Ovary (tissue), 9 donors: Measurements from ENCODE around the gene CACNA1A. TPM values are rescaled to one million over a fixed set of nuclear protein-coding genes. Genes with fewer than 3 reads are reported as not detected.

Source experiments
- DNase-seq, 5 donors: peaks; one replicate each; pipeline ENCODE4 v3.0.0-alpha.2; 2019 to 2020
- H3K27ac ChIP-seq, 2 donors: fragments of 200-600 bp; one replicate each; pipeline versions ENCODE4 v1.5.1 to v1.8.0; 2019 to 2022
- H3K27me3 ChIP-seq: fragments of 200-600 bp; one replicate; pipeline ENCODE4 v1.8.0; 2022
- H3K36me3 ChIP-seq: fragments of 200-600 bp; sonication (generic); one replicate; pipeline ENCODE4 v1.5.1; 2019
- H3K4me1 ChIP-seq: one replicate; pipeline ENCODE4 v1.8.1; 2013; ENCODE audit warnings: mild to moderate bottlenecking, moderate library complexity; ENCODE audit not compliant: insufficient read depth
- H3K4me3 ChIP-seq: fragments of 200-600 bp; sonication (generic); one replicate; pipeline ENCODE4 v1.5.1; 2017
- H3K9me3 ChIP-seq, 2 donors: fragments of 200-600 bp in 1 of 2; sonication (generic) in 1 of 2; one replicate each; pipeline versions ENCODE4 v1.5.1 to v1.8.1; 2013 to 2019; ENCODE audit warnings: mild to moderate bottlenecking in 1 of 2, moderate library complexity in 1 of 2
- EP300 ChIP-seq: sonication (generic); formaldehyde crosslinking; IDR thresholded peaks from one replicate; pipeline ENCODE4 v1.6.1; 2017; ENCODE audit warnings: antibody characterized with exemption
- POLR2A ChIP-seq: fragments of 450-650 bp; IDR thresholded peaks from one replicate; pipeline ENCODE4 v1.6.1; 2017; ENCODE audit warnings: antibody characterized with exemption, mild to moderate bottlenecking, moderate library complexity
- WGBS, 3 donors: extraction: QIAGEN DNeasy Blood & Tissue Kit in 1 of 3; methylation state at CpG; one replicate each; pipeline versions ENCODE4 v1.1.5 to v1.1.7; 2013 to 2017; 5-methylcytosine and 5-hydroxymethylcytosine counted together
- intact Hi-C, 4 donors: fragments of 100-400 bp; cut with DNase I; formaldehyde crosslinking; loops; one replicate each; pipeline versions ENCODE4 v1.11.0 to v1.15.1; 2022 to 2023
- polyA plus RNA-seq, 2 donors: library from polyadenylated mRNA; stranded (reverse); fragments of 200-250 nt in 1 of 2; fragments of 350-450 nt in 1 of 2; fragmentation: Illumina TruSeq in 1 of 2; extraction: RNeasy Lipid Tissue Mini Kit (QIAGEN cat#74804) in 1 of 2; gene quantifications; one replicate each; pipeline ENCODE4 v1.2.3, GENCODE V29; 2013 to 2014
- total RNA-seq, 7 donors: library from RNA; depleted of rRNA in 2 of 7; stranded (reverse); fragments of >200 nt in 2 of 7; fragmentation: NEBNext Ultra II Directional in 3 of 7; extraction: Animal tissue kit (Norgen Biotek cat#: 25700) in 3 of 7; gene quantifications; one replicate each; pipeline versions ENCODE4 v1.1.0 to v1.2.4, GENCODE V29; 2016 to 2023
- TF ChIP-seq, protein P1 (sequence below), 3 donors: fragments of 450-650 bp in 2 of 3; fragments of 200-600 bp in 1 of 3; IDR thresholded peaks; one replicate each; pipeline versions ENCODE4 v1.5.1 to v1.8.0; 2016 to 2022; ENCODE audit warnings: antibody characterized with exemption in 3 of 3, mild to moderate bottlenecking in 1 of 3
- donor health status: DM: no; HTN: no; CAD: no; lungs with moderate emphysema.
- donor health status: DM: no; HTN: no; CAD: no.
- donor health status: Bipolar disorder and iron deficiency.
- donor health status: DM: yes; HTN: yes; CAD: no.
- donor health status: DM: no; HTN: no; CAD: no.
- donor health status: DM: yes; HTN: yes; CAD: no.

CACNA1A gene
- total and polyA plus RNA-seq, 9 donors, result 0.60 to 3.3 (median 1.6) TPM

GRCh38 chr19:13476071-13476470, 30.2 kb downstream of the CACNA1A start:
- no peaks in the 10 kb centered on the region for H3K27me3 ChIP-seq
- no peak overlapping the region for H3K27ac ChIP-seq
- peaks cover 0 to 3% of the 10 kb centered on the region in 2 donors for H3K9me3 ChIP-seq
- intact Hi-C loops, result no loop called here
- DNase-seq, result no peak
- no peaks in the 10 kb centered on the region for H3K36me3 ChIP-seq
- WGBS, 3 donors, result 61 to 77% (median 63%) methylated on average over 1 of the region's 1 CpG
- TF ChIP-seq EP300, result no peak
- TF ChIP-seq, protein P1, sequence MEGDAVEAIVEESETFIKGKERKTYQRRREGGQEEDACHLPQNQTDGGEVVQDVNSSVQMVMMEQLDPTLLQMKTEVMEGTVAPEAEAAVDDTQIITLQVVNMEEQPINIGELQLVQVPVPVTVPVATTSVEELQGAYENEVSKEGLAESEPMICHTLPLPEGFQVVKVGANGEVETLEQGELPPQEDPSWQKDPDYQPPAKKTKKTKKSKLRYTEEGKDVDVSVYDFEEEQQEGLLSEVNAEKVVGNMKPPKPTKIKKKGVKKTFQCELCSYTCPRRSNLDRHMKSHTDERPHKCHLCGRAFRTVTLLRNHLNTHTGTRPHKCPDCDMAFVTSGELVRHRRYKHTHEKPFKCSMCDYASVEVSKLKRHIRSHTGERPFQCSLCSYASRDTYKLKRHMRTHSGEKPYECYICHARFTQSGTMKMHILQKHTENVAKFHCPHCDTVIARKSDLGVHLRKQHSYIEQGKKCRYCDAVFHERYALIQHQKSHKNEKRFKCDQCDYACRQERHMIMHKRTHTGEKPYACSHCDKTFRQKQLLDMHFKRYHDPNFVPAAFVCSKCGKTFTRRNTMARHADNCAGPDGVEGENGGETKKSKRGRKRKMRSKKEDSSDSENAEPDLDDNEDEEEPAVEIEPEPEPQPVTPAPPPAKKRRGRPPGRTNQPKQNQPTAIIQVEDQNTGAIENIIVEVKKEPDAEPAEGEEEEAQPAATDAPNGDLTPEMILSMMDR (IDR thresholded peaks at IDR 0.05), result no peak
- no peak for TF ChIP-seq POLR2A
- H3K4me3 ChIP-seq, result no peak overlapping the region
- H3K4me1 ChIP-seq, result no peaks in the 10 kb centered on the region

DNA sequence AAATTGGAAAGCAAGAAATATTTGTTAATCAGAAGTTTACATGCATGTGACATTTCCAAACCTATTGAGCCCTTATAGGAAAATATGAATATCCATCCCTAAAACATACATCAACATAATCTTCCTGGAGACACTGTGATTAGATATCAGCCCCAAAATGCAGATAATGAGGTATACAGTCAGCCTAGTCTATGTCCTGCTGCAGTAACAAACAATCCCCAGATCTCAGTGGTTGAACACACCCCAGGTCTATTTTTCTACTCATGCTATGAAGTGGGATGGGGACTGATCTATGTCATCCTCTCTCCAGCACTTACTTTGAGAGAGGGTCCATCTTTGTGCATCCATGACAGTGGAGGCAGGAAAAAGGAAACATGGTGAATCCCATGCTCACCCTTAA, 31.2 kb downstream of the CACNA1A start:
- DNase-seq, result no peak
- TF ChIP-seq, protein P1 (IDR thresholded peaks at IDR 0.05), result no peak
- no peak for TF ChIP-seq POLR2A
- no peak for TF ChIP-seq EP300
- Histone ChIP-seq H3K27ac (no peak overlapping the region), H3K36me3 (no peaks in the 10 kb centered on the region), H3K4me1 (no peaks in the 10 kb centered on the region), H3K27me3 (no peaks in the 10 kb centered on the region), H3K9me3 (peaks cover 0 to 3% of the 10 kb centered on the region in 2 donors), H3K4me3 (no peak overlapping the region)
- intact Hi-C loops, result no loop called here

DNA sequence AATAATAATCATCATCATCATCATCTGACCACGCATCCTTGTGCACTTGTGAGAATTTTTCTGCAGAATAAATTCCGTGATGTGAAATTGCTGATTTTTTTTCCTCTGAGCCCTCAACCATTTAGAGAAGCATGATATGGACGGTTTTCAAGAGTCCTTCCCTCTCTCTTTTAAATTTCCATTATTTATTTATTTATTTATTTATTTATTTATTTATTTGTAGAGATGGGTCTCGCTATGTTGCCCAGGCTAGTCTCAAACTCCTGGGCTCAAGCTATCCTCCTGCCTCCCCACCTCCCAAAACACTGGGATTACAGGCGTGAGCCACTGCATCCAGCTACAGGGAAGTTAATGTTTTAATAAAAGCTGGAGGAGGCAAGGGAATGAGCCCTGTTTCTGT, 39.6 kb downstream of the CACNA1A start:
- H3K27me3 ChIP-seq, result no peaks in the 10 kb centered on the region

GRCh38 chr19:13463296-13463695, 43.0 kb downstream of the CACNA1A start:
- Histone ChIP-seq H3K4me1 (no peaks in the 10 kb centered on the region), H3K27me3 (no peaks in the 10 kb centered on the region), H3K27ac (no peak overlapping the region), H3K4me3 (no peak overlapping the region), H3K9me3 (no peaks in the 10 kb centered on the region), H3K36me3 (no peaks in the 10 kb centered on the region)
- 9 to 17% (median 14%) methylated on average over 6 of the region's 6 CpGs for WGBS, 3 donors
- TF ChIP-seq POLR2A, result no peak
- no peak for TF ChIP-seq EP300
- TF ChIP-seq, protein P1 (IDR thresholded peaks at IDR 0.05), result no peak
- intact Hi-C loops, result no loop called here
- DNase-seq, result no peak

More for the DNA sequence above, 39.6 kb downstream of the CACNA1A start:
- Histone ChIP-seq H3K4me1 (no peaks in the 10 kb centered on the region), H3K36me3 (no peaks in the 10 kb centered on the region), H3K9me3 (peaks cover 0 to 3% of the 10 kb centered on the region in 2 donors), H3K27ac (no peak overlapping the region), H3K4me3 (no peak overlapping the region)
- TF ChIP-seq EP300, result no peak
- TF ChIP-seq, protein P1 (IDR thresholded peaks at IDR 0.05), result no peak
- WGBS, 3 donors, result 70 to 78% (median 74%) methylated on average over 5 of the region's 5 CpGs
- no peak for DNase-seq
- intact Hi-C loops, result no loop called here

- TF ChIP-seq POLR2A (no peak), EP300 (no peak)
- TF ChIP-seq, protein P1 (IDR thresholded peaks at IDR 0.05), result no peak
- DNase-seq, result no peak
- H3K4me3 ChIP-seq, result no peak overlapping the region
- H3K9me3 ChIP-seq, result no peaks in the 10 kb centered on the region
- no peaks in the 10 kb centered on the region for H3K36me3 ChIP-seq
- WGBS, 3 donors, result 60 to 69% (median 64%) methylated on average over 12 of the region's 12 CpGs
- no peak overlapping the region for H3K27ac ChIP-seq
- intact Hi-C loops, result no loop called here
- H3K4me1 ChIP-seq, result no peaks in the 10 kb centered on the region
- H3K27me3 ChIP-seq, result no peaks in the 10 kb centered on the region
These were observed 44.7 kb downstream of the CACNA1A start for GRCh38 chr19:13461536-13461935.
